ACC112 (cell line): Measurements from ENCODE around the gene FAAP100.

Experiments used
- H2AFZ ChIP-seq: fragments of 200-600 bp; sonication (generic); one replicate; pipeline ENCODE4 v1.6.0; 2017; ENCODE audit warnings: antibody characterized with exemption, low read length; ENCODE audit not compliant: unreplicated experiment
- H3K27ac ChIP-seq: fragments of 200-600 bp; sonication (generic); 2 replicates; pipeline ENCODE4 v1.5.1; 2014; ENCODE audit warnings: low read depth, mild to moderate bottlenecking, antibody characterized with exemption, low read length, moderate library complexity
- H3K27me3 ChIP-seq: fragments of 200-600 bp; sonication (generic); 2 replicates; pipeline ENCODE4 v1.6.1; 2014; ENCODE audit warnings: mild to moderate bottlenecking, antibody characterized with exemption, low read length, moderate library complexity, mixed read lengths; ENCODE audit not compliant: insufficient read depth
- H3K36me3 ChIP-seq: fragments of 200-600 bp; sonication (generic); 2 replicates; pipeline ENCODE4 v1.6.1; 2016; ENCODE audit warnings: mild to moderate bottlenecking, antibody characterized with exemption, low read length, moderate library complexity, mixed read lengths; ENCODE audit not compliant: insufficient read depth
- H3K4me1 ChIP-seq: fragments of 200-600 bp; sonication (generic); one replicate; pipeline ENCODE4 v1.6.1; 2016; ENCODE audit warnings: low read length, mixed read lengths; ENCODE audit not compliant: insufficient read depth, unreplicated experiment, control insufficient read depth
- H3K4me3 ChIP-seq: fragments of 200-600 bp; sonication (generic); 2 replicates; pipeline ENCODE4 v1.5.1; 2014; ENCODE audit warnings: mild to moderate bottlenecking, low read depth, low read length
- H3K79me2 ChIP-seq: fragments of 200-600 bp; sonication (generic); one replicate; pipeline ENCODE4 v1.6.0; 2016; ENCODE audit warnings: low read length; ENCODE audit not compliant: control insufficient read depth, unreplicated experiment, insufficient read depth

Gene FAAP100

DNA sequence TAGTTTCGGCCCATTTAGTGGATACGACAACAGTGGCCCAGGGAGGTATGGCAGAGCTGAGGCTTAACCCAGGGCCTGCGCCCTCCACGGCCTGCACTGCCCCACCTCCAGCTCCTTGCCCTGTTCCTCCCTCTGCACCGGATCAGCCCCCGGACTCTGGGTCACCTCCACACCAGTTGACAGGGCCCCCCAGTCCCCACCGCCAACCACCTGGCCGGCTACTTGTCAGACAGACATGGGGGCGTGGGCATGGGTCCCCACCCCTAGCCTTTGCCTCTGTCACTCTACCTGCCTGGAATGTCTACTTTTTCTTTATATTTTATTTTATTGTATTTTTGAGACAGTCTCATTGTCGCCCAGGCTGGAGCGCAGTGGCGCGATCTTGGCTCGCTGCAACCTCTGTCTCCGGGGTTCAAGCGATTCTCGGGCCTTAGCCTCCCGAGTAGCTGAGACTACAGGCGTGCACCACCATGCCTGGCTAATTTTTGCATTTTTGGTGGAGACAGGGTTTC, 36.6 kb downstream of the FAAP100 start:
- H3K4me3 ChIP-seq: peak overlapping the region; percentile 80
- peaks cover 42% of the 10 kb centered on the region for H3K79me2 ChIP-seq
- H3K4me1 ChIP-seq: peaks cover 23% of the 10 kb centered on the region
- H2AFZ ChIP-seq: no peak overlapping the region
- peaks cover 17% of the 10 kb centered on the region for H3K36me3 ChIP-seq
- H3K27me3 ChIP-seq: no peaks in the 10 kb centered on the region
- H3K27ac ChIP-seq: peak overlapping the region; percentile 89; the same call in 1 of the 2 replicates

DNA sequence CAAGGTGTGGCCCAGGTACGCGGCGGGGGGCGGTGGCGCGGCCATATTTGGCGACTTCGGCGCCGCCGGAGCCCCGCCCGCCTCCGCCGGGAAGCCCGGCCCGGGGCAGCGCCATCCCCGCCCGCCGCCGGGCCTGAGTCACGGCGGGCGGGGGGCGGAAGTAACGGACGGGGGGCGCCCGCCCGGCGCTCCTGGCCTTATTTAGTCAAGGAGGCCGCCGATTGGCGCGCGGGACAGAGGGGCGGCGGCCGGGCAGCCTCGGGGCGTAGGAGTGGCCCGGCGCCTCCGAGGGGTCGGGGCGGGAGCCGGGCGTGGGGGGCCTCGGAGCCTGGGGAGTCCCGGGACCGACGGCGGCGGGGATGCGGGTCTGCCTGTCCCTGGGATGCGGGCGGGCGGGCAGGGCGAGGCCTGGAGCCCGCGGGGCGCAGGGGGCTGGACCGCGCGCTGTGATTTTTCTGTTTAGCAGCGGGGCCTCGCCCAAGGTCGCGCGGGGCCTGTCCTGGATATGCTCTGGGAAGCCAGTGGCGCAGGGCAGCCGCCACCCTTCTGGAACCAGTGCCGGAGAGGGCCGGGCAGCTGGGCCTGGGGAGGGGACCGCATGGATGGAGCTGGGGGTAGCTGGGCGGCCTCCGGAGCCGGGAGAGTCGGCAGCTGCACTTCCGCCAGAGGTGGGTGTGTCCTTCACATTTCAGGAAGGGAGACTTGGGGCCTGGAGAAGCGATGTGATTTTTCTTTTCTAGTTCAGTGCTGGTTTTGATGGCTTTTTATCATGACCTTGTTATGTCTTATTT, 37.2 kb downstream of the FAAP100 start:
- Histone ChIP-seq H3K27ac (peak overlapping the region; percentile 89), H2AFZ (no peak overlapping the region), H3K79me2 (peaks cover 48% of the 10 kb centered on the region), H3K36me3 (peaks cover 24% of the 10 kb centered on the region), H3K27me3 (no peaks in the 10 kb centered on the region), H3K4me3 (peak overlapping the region; percentile 80), H3K4me1 (peaks cover 23% of the 10 kb centered on the region)

DNA sequence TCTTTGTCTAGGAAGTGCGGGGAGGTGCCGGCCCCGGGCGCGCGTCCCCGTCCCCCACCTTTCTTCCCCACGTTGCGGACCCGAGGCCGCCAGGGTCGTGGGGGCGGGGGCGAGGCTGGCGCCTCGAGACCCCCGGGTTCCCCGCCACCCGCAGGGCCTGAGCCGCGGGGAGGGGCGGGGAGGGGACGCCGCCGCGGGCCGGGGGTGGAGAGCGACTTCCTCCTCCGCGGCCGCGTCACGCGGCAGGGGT, 37.7 kb downstream of the FAAP100 start:
- Histone ChIP-seq H3K4me1 (peaks cover 23% of the 10 kb centered on the region), H3K36me3 (peaks cover 29% of the 10 kb centered on the region), H3K27ac (peak overlapping the region; percentile 89), H2AFZ (no peak overlapping the region), H3K4me3 (peak overlapping the region; percentile 80), H3K27me3 (no peaks in the 10 kb centered on the region), H3K79me2 (peaks cover 53% of the 10 kb centered on the region)

DNA sequence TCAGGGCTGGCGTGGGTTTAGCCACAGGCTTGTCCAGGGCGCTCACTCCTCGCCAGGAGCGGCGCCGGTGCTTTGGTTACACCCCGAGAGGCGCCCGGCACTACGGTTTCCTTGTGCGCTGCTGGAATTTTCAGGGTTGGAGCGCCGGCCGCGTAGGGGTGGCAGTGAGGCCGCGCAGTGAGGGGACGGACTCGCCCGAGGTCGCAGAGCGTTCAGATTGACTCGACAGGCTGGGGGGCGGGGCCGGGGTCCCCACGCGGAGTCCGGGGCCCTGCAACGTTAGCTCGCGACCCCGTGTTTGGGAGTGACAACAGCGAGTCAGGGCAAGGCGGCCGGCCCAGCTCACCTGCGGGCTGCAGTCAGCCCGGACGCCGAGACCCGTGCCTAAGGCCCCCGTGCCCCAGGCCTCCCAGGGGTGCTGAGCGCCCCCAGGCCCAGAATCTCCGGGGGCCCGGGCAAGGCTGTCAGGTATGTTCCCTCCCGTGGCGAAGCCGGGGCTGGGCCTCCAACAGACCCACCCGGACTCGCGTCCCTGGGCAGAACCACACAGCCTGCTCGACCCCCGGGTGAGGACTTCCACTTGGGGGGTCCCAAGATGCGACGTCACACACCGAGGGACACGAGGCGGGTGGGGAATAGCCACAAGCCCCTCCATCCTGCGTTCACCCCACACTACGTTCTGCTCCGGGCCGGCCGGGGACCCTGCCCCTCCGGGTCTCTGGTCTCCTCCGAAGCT, 38.2 kb downstream of the FAAP100 start:
- no peak overlapping the region for H2AFZ ChIP-seq
- H3K4me1 ChIP-seq: peaks cover 24% of the 10 kb centered on the region
- peaks cover 34% of the 10 kb centered on the region for H3K36me3 ChIP-seq
- H3K27me3 ChIP-seq: no peaks in the 10 kb centered on the region
- peak overlapping the region; percentile 89 for H3K27ac ChIP-seq
- H3K4me3 ChIP-seq: peak overlapping the region; percentile 80
- peaks cover 58% of the 10 kb centered on the region for H3K79me2 ChIP-seq

DNA sequence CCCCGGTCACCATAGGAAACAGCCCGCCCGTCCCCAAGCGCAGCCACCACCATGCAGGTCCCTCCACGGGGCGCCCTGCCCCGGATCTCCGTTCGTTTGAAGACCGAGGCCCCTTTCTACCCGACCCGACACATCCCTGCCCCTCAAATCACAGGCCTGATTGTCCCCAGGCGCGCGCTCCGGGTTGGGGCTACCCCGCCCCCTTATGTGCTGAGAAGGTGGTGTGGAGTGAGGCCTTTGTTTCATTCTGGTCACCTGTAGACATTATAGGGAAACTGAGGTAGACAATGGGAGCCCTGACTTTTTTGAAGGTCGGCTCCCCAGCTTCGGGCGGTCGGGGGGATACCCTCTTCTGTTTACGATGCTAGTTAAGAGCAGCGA, 38.8 kb downstream of the FAAP100 start:
- no peak overlapping the region for H2AFZ ChIP-seq
- peaks cover 22% of the 10 kb centered on the region for H3K4me1 ChIP-seq
- H3K27me3 ChIP-seq: no peaks in the 10 kb centered on the region
- peak overlapping the region; percentile 80 for H3K4me3 ChIP-seq
- H3K36me3 ChIP-seq: peaks cover 39% of the 10 kb centered on the region
- peak overlapping the region; percentile 89 for H3K27ac ChIP-seq
- H3K79me2 ChIP-seq: peaks cover 60% of the 10 kb centered on the region

DNA sequence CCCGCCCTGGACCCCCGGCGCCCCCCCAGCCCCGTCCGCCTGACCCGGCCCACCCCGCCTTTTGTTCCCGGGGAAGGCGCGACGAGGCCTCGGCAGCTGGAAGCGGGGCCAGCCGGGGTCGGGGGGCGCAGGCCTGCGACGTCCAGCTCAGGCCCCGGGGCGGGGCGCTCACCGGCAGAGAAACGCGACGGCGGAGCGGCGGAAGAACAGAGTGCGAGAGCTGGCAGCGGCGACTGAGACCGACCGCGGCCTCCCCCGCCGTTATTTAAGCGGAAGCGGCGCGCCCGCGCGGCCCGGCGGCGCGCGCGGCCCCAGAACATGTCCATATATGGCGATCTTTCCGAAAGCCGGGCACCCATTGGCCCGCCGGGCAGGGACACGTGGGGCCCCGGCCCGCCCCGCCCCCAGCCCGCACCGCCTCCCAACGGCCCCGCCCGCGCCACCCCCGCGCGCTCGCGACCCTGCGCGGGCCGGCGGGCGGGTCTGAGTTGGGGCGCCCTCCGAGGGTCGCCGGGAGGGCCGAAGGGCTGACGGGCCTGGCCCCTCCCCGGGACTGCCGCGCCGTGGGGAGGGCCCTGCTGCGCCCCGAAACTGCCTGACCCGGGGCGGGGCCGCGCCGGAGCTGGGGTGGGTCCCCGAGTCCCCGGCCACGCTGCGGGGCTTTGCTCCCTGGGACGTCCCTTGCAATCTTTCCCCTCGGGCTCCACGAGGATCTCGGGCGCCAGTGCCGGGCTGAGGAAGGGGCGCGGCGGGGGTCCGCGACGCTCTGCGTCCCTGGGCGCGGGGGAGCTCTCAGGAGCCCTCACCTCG, 39.4 kb downstream of the FAAP100 start, which contains the start of gene ACTG1:
ACTG1 (minus strand) TSS at position 238 of the 810 bp plus-strand sequence. CDS start 445 bp downstream, outside the sequence.
- H3K27me3 ChIP-seq: no peaks in the 10 kb centered on the region
- H3K36me3 ChIP-seq: peaks cover 39% of the 10 kb centered on the region
- peak within 1 kb of the TSS; percentile 89 for H3K27ac ChIP-seq
- peaks cover 59% of the 10 kb centered on the region for H3K79me2 ChIP-seq
- H3K4me3 ChIP-seq: peak within 1 kb of the TSS; percentile 98
- H2AFZ ChIP-seq: no peak within 1 kb of the TSS
- peaks cover 17% of the 10 kb centered on the region for H3K4me1 ChIP-seq

DNA sequence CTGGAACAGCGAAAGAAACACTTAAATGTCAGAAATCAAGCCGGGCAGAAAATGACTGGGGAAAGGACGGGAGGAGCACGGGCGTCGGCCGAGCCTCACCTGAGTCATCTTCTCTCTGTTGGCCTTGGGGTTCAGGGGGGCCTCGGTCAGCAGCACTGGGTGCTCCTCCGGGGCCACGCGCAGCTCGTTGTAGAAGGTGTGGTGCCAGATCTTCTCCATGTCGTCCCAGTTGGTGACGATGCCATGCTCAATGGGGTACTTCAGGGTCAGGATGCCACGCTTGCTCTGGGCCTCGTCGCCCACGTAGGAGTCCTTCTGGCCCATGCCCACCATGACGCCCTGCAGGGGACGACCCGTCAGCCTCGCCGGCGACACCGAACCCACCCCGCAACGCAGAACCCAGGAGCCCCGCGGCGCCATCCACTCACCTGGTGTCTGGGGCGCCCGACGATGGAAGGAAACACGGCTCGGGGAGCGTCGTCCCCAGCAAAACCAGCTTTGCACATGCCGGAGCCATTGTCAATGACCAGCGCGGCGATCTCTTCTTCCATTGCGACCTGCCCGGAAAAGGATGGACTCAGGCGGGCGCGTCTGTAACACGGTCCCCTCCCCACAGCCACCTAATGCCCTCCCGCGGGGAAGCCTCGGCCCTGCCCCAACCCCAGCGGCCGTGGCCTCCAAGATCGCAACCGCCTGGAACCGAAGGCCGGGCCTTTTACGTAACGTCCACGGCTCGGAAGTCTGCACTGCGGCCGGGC, 40.2 kb downstream of the FAAP100 start:
- Histone ChIP-seq H3K79me2 (peaks cover 53% of the 10 kb centered on the region), H3K27me3 (no peaks in the 10 kb centered on the region), H3K4me1 (peaks cover 17% of the 10 kb centered on the region), H3K27ac (peak overlapping the region; percentile 71), H3K36me3 (peaks cover 39% of the 10 kb centered on the region), H2AFZ (no peak overlapping the region), H3K4me3 (peak overlapping the region; percentile 98)

DNA sequence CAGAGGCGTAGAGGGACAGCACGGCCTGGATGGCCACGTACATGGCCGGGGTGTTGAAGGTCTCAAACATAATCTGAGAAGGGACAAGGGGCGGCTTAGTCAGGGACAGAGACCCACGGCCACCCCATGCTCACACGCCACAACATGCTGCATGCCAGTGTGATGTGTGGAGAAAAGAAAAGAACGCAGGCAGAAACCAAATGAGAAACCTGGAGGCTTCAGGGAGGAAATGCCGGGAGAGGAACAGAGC, 40.7 kb downstream of the FAAP100 start:
- Histone ChIP-seq H3K4me3 (peak overlapping the region; percentile 98), H3K4me1 (peaks cover 12% of the 10 kb centered on the region), H3K36me3 (peaks cover 39% of the 10 kb centered on the region), H3K27ac (peak overlapping the region; percentile 71), H3K27me3 (no peaks in the 10 kb centered on the region), H2AFZ (no peak overlapping the region), H3K79me2 (peaks cover 48% of the 10 kb centered on the region)

DNA sequence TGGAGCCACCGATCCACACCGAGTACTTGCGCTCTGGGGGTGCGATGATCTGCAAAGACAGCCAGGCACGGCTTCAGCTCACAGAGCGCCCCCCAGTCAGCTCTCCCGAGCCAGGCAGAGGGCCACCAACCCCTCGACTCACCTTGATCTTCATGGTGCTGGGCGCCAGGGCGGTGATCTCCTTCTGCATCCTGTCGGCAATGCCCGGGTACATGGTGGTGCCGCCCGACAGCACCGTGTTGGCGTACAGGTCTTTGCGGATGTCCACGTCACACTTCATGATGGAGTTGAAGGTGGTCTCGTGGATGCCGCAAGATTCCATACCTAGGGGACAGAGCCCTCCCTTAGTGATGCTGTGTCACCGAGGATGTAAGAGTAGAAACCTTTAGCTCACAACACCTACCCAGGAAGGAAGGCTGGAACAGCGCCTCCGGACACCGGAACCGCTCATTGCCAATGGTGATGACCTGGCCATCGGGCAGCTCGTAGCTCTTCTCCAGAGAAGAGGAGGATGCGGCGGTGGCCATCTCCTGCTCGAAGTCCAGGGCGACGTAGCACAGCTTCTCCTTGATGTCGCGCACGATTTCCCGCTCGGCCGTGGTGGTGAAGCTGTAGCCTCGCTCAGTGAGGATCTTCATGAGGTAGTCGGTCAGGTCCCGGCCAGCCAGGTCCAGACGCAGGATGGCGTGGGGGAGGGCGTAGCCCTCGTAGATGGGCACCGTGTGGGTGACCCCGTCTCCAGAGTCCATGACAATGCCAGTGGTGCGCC, 41.2 kb downstream of the FAAP100 start:
- H3K27me3 ChIP-seq: no peaks in the 10 kb centered on the region
- H3K27ac ChIP-seq: peak overlapping the region; percentile 71
- H3K4me3 ChIP-seq: peak overlapping the region; percentile 98
- peaks cover 9% of the 10 kb centered on the region for H3K4me1 ChIP-seq
- peaks cover 43% of the 10 kb centered on the region for H3K79me2 ChIP-seq
- H2AFZ ChIP-seq: no peak overlapping the region
- peaks cover 39% of the 10 kb centered on the region for H3K36me3 ChIP-seq
